GM12892 (cell line): ENCODE results near the gene DYRK2.

Experiments
- POLR2A ChIP-seq: IDR thresholded peaks from 2 replicates; pipeline ENCODE4 v1.6.1; 2011; ENCODE audit warnings: low read depth, low read length, control low read depth
- TAF1 ChIP-seq: IDR thresholded peaks from 2 replicates; pipeline ENCODE4 v1.6.1; 2011; ENCODE audit warnings: low read depth, mild to moderate bottlenecking, control low read depth, low read length, borderline replicate concordance

GRCh38 chr12:67691220-67691619 is 42.7 kb downstream of the DYRK2 start:
- TF ChIP-seq TAF1 = no peak
- no peak for TF ChIP-seq POLR2A
